Fibroblast of lung (primary cell): ENCODE results near the gene DBNL. TPM values are rescaled to one million over a fixed set of nuclear protein-coding genes. Genes with fewer than 3 reads are reported as not detected.

Experiments
- DNase-seq, 2 donors: peaks; one replicate each; pipeline versions ENCODE4 v3.0.0 to v3.0.0-alpha.2; 2010; ENCODE audit warnings: low read depth in 2 of 2
- H2AFZ ChIP-seq: 2 replicates; pipeline ENCODE4 v1.5.1; 2012; ENCODE audit warnings: low read length, control low read depth, inconsistent platforms
- H3K27ac ChIP-seq: 2 replicates; pipeline ENCODE4 v1.5.1; 2011; ENCODE audit warnings: low read length, control low read depth; ENCODE audit not compliant: insufficient read depth
- H3K27me3 ChIP-seq: 2 replicates; pipeline ENCODE4 v1.5.1; 2011; ENCODE audit warnings: mild to moderate bottlenecking, low read length; ENCODE audit not compliant: control insufficient read depth, insufficient read depth
- H3K36me3 ChIP-seq: 2 replicates; pipeline ENCODE4 v1.5.1; 2011; ENCODE audit warnings: low read length; ENCODE audit not compliant: control insufficient read depth, insufficient read depth
- H3K4me1 ChIP-seq: 2 replicates; pipeline ENCODE4 v1.5.1; 2011; ENCODE audit warnings: low read length; ENCODE audit not compliant: control insufficient read depth, insufficient read depth; ENCODE audit errors: extremely low read depth
- H3K4me2 ChIP-seq: 2 replicates; pipeline ENCODE4 v1.5.1; 2011; ENCODE audit warnings: low read length, control low read depth; ENCODE audit not compliant: insufficient read depth; ENCODE audit errors: extremely low read depth
- H3K4me3 ChIP-seq, 4 experiments: fragments of 200-600 bp in 1 of 4; sonication (generic) in 1 of 4; replicated peaks in 1 of 4; 2 replicates each; pipeline ENCODE4 v1.5.1; 2011 to 2016; ENCODE audit warnings: low read length in 4 of 4, low read depth in 3 of 4, mild to moderate bottlenecking in 3 of 4, control low read depth in 2 of 4, inconsistent platforms in 1 of 4, mixed read lengths in 1 of 4; ENCODE audit not compliant: insufficient read depth in 1 of 4; ENCODE audit errors: control extremely low read depth in 1 of 4
- H3K79me2 ChIP-seq: 2 replicates; pipeline ENCODE4 v1.5.1; 2012; ENCODE audit warnings: mild to moderate bottlenecking, low read length, inconsistent platforms; ENCODE audit not compliant: control insufficient read depth, insufficient read depth
- H3K9ac ChIP-seq: 2 replicates; pipeline ENCODE4 v1.5.1; 2011; ENCODE audit warnings: mild to moderate bottlenecking, low read length, control low read depth; ENCODE audit not compliant: insufficient read depth
- H3K9me3 ChIP-seq: 2 replicates; pipeline ENCODE4 v1.5.1; 2012; ENCODE audit warnings: low read depth, low read length; ENCODE audit not compliant: control insufficient read depth, insufficient read depth
- H4K20me1 ChIP-seq: 2 replicates; pipeline ENCODE4 v1.5.1; 2011; ENCODE audit warnings: low read length; ENCODE audit not compliant: control insufficient read depth, insufficient read depth; ENCODE audit errors: extremely low read depth
- EZH2 ChIP-seq: IDR thresholded peaks from 2 replicates; pipeline ENCODE4 v1.5.1; 2012; ENCODE audit warnings: low read length, control low read depth, mild to moderate bottlenecking; ENCODE audit errors: missing control alignments
- polyA plus RNA-seq, 2 donors: library from polyadenylated mRNA; depleted of rRNA in 1 of 2; stranded (reverse) in 1 of 2; unstranded in 1 of 2; fragments of >200 nt; gene quantifications; 2 replicates each; pipeline ENCODE4 v1.2.1, GENCODE V29; 2011 to 2012; ENCODE audit warnings: missing spikeins in 1 of 2
- total RNA-seq: library from RNA; depleted of rRNA; stranded (reverse); fragments of >200 nt; gene quantifications from 2 replicates; pipeline ENCODE4 v1.2.1, GENCODE V29; 2014
- TF ChIP-seq, protein P1 (sequence below), 2 donors: IDR thresholded peaks in 1 of 2; conservative IDR thresholded peaks in 1 of 2; 1 replicate in 1 of 2; 2 replicates in 1 of 2; pipeline ENCODE4 v1.5.1; 2011 to 2012; ENCODE audit warnings: low read length in 2 of 2, control low read depth in 1 of 2, inconsistent platforms in 1 of 2, low read depth in 1 of 2, mild to moderate bottlenecking in 1 of 2

Gene DBNL
- total and polyA plus RNA-seq, 2 donors (not counting 1 experiment from before 2014, with no cell fraction given) = 86.4 to 88.2 TPM

GRCh38 chr7:44048031-44048795, 3.7 kb downstream of the DBNL start:
- H3K9me3 ChIP-seq = no peaks in the 10 kb centered on the region

GRCh38 chr7:44050121-44050914, 5.8 kb downstream of the DBNL start:
- Histone ChIP-seq H2AFZ (no peak overlapping the region), H3K79me2 (peaks cover 47% of the 10 kb centered on the region), H3K36me3 (peaks cover 24% of the 10 kb centered on the region), H4K20me1 (no peaks in the 10 kb centered on the region), H3K4me2 (no peak overlapping the region), H3K27ac (no peak overlapping the region), H3K9me3 (no peaks in the 10 kb centered on the region), H3K4me1 (peaks cover 2% of the 10 kb centered on the region), H3K9ac (no peak overlapping the region), H3K4me3 (no peak overlapping the region), H3K27me3 (no peaks in the 10 kb centered on the region)
- TF ChIP-seq, protein P1, sequence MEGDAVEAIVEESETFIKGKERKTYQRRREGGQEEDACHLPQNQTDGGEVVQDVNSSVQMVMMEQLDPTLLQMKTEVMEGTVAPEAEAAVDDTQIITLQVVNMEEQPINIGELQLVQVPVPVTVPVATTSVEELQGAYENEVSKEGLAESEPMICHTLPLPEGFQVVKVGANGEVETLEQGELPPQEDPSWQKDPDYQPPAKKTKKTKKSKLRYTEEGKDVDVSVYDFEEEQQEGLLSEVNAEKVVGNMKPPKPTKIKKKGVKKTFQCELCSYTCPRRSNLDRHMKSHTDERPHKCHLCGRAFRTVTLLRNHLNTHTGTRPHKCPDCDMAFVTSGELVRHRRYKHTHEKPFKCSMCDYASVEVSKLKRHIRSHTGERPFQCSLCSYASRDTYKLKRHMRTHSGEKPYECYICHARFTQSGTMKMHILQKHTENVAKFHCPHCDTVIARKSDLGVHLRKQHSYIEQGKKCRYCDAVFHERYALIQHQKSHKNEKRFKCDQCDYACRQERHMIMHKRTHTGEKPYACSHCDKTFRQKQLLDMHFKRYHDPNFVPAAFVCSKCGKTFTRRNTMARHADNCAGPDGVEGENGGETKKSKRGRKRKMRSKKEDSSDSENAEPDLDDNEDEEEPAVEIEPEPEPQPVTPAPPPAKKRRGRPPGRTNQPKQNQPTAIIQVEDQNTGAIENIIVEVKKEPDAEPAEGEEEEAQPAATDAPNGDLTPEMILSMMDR (conservative IDR thresholded peaks at IDR 0.05 in 1 of 2, IDR thresholded peaks at IDR 0.05 in 1 of 2; ENCODE audit: low read depth in 1 of 2, low read length in 2 of 2) = no peak
- no peak for TF ChIP-seq EZH2
- DNase-seq = no peak

More at GRCh38 chr7:44048031-44048795, 3.7 kb downstream of the DBNL start:
- no peaks in the 10 kb centered on the region for H4K20me1 ChIP-seq
- no peak overlapping the region for H2AFZ ChIP-seq
- H3K9ac ChIP-seq = no peak overlapping the region
- no peak for DNase-seq
- peaks cover 54% of the 10 kb centered on the region for H3K79me2 ChIP-seq
- H3K36me3 ChIP-seq = peaks cover 22% of the 10 kb centered on the region
- no peak for TF ChIP-seq EZH2
- TF ChIP-seq, protein P1 (conservative IDR thresholded peaks at IDR 0.05 in 1 of 2, IDR thresholded peaks at IDR 0.05 in 1 of 2; ENCODE audit: low read depth in 1 of 2, low read length in 2 of 2) = no peak
- H3K4me1 ChIP-seq = peaks cover 5% of the 10 kb centered on the region
- no peak overlapping the region for H3K4me3 ChIP-seq
- no peak overlapping the region for H3K27ac ChIP-seq
- no peaks in the 10 kb centered on the region for H3K27me3 ChIP-seq
- H3K4me2 ChIP-seq = no peak overlapping the region

- TF ChIP-seq EZH2 = no peak
- TF ChIP-seq, protein P1 (conservative IDR thresholded peaks at IDR 0.05 in 1 of 2, IDR thresholded peaks at IDR 0.05 in 1 of 2; ENCODE audit: low read depth in 1 of 2, low read length in 2 of 2) = no peak
- H3K4me3 ChIP-seq = no peak overlapping the region
- no peaks in the 10 kb centered on the region for H3K27me3 ChIP-seq
- no peak overlapping the region for H3K27ac ChIP-seq
- no peak for DNase-seq
- H3K9ac ChIP-seq = no peak overlapping the region
- H4K20me1 ChIP-seq = no peaks in the 10 kb centered on the region
- peaks cover 2% of the 10 kb centered on the region for H3K4me1 ChIP-seq
- H3K79me2 ChIP-seq = peaks cover 40% of the 10 kb centered on the region
- H3K36me3 ChIP-seq = peaks cover 24% of the 10 kb centered on the region
- H3K9me3 ChIP-seq = no peaks in the 10 kb centered on the region
- H2AFZ ChIP-seq = no peak overlapping the region
- H3K4me2 ChIP-seq = no peak overlapping the region
These were observed 6.5 kb downstream of the DBNL start for GRCh38 chr7:44050915-44051560.
